T-helper 1 cell treated with Interleukin-12 subunit alpha and Interleukin-12 subunit beta and Interleukin-4 antibody, amounts not matched to agents 30 μg/mL and 1 μg/mL, for 36 hours (primary cell): ENCODE data around the gene IFNL1.

Experiments
- H3K27ac Mint-ChIP-seq: one replicate; pipeline ENCODE4 v1.8.0; 2021; ENCODE audit warnings: mild to moderate bottlenecking, mixed read lengths
- H3K27me3 Mint-ChIP-seq: one replicate; pipeline ENCODE4 v1.8.0; 2021; ENCODE audit warnings: low read depth, mixed read lengths
- H3K36me3 Mint-ChIP-seq: one replicate; pipeline ENCODE4 v1.8.0; 2021; ENCODE audit warnings: low read depth, mixed read lengths
- H3K4me1 Mint-ChIP-seq: one replicate; pipeline ENCODE4 v1.8.0; 2021; ENCODE audit warnings: low read depth, mixed read lengths
- H3K4me3 Mint-ChIP-seq: one replicate; pipeline ENCODE4 v1.8.0; 2021; ENCODE audit warnings: mild to moderate bottlenecking, moderate library complexity, mixed read lengths
- H3K9me3 Mint-ChIP-seq: one replicate; pipeline ENCODE4 v1.8.0; 2021; ENCODE audit warnings: mixed read lengths

Gene IFNL1

GRCh38 chr19:39342647-39343305 is 46.6 kb downstream of the IFNL1 start:
- H3K9me3 Mint-ChIP-seq = no peaks in the 10 kb centered on the region
- H3K36me3 Mint-ChIP-seq = peaks cover 28% of the 10 kb centered on the region
- peak overlapping the region; percentile 85 for H3K27ac Mint-ChIP-seq
- peaks cover 59% of the 10 kb centered on the region for H3K4me1 Mint-ChIP-seq
- peak overlapping the region; percentile 86 for H3K4me3 Mint-ChIP-seq
- no peaks in the 10 kb centered on the region for H3K27me3 Mint-ChIP-seq

- Mint-ChIP-seq H3K27me3 (no peaks in the 10 kb centered on the region), H3K36me3 (peaks cover 36% of the 10 kb centered on the region), H3K4me1 (peaks cover 48% of the 10 kb centered on the region), H3K27ac (no peak overlapping the region), H3K4me3 (no peak overlapping the region), H3K9me3 (no peaks in the 10 kb centered on the region)
Measured at GRCh38 chr19:39345956-39346355, 49.7 kb downstream of the IFNL1 start.

- H3K9me3 Mint-ChIP-seq = no peaks in the 10 kb centered on the region
- no peaks in the 10 kb centered on the region for H3K27me3 Mint-ChIP-seq
- H3K4me1 Mint-ChIP-seq = peaks cover 56% of the 10 kb centered on the region
- peaks cover 47% of the 10 kb centered on the region for H3K36me3 Mint-ChIP-seq
- peak overlapping the region; percentile 16 for H3K27ac Mint-ChIP-seq
- no peak overlapping the region for H3K4me3 Mint-ChIP-seq
Measured at GRCh38 chr19:39347332-39348164, 51.3 kb downstream of the IFNL1 start.
